GM21528 (cell line): ENCODE data around the gene DRICH1.
"Not testable (repeated sequence)": the region's sequence is repeated elsewhere in the genome, so short reads cannot be mapped to it uniquely, and the experiment has no call there.

ENCODE experiments used
- ATAC-seq: cut with Tn5 transposase; IDR thresholded peaks from one replicate; pipeline ENCODE4 v1.9.1; 2021; ENCODE audit warnings: mild to moderate bottlenecking, moderate library complexity; ENCODE audit not compliant: unreplicated experiment, low FRiP score

DRICH1 gene

DNA sequence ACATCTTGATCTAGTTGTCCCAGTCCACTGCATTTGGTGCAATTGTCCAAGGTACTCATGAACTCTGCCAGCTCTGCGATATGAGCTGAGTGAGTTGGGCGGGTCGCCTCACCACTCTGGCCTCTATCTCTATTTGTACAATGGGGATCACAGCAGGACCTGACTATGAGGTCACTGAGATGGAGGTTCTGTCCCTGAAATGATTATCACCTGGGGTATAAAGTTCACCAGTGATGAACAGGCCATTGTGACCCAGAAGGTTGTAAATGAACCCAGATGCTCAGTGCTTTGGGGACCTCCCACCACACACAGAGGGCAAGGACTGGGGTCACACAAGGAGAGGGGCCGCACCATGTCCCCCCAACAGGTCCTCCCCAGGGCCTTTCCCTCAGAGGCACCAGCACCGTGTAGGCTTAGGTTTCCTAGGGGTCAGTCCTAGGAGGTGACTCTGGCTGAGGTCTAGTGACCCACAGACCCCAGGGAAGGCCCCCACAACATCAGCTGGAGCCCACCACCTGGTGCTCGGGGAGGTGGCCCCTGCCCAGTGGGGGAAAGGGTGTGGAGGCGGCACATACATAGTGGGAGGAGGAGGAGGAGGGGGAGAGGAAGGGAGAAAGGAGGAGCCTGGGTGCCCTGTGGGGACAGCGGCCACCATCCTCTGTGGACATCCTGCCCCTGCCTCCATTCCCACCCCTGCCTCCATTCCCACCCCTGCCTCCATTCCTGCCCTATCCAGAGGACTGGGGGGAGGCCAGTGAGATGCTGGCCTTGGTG, 27.0 kb downstream of the DRICH1 start:
- ATAC-seq: no peak

DNA sequence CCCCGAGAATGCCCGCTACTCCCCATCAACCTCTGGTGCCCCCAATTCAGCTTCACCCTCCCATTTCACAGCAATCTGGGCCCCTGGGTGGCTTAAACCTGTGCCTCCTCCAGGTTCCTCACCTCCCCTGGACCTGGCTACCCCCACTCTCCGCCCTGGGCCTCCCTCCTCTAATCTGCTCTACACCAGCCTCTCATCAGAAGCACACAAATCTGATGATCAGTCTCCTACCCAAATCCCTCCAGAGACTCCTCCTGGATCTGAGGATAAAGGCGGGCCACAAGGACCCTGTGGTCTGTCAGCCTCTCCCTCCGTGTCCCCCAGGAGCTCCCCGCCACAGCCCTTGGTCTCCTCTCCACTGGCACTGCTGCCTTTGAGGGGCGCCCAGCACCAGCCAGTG, 28.9 kb downstream of the DRICH1 start:
- no peak for ATAC-seq

DNA sequence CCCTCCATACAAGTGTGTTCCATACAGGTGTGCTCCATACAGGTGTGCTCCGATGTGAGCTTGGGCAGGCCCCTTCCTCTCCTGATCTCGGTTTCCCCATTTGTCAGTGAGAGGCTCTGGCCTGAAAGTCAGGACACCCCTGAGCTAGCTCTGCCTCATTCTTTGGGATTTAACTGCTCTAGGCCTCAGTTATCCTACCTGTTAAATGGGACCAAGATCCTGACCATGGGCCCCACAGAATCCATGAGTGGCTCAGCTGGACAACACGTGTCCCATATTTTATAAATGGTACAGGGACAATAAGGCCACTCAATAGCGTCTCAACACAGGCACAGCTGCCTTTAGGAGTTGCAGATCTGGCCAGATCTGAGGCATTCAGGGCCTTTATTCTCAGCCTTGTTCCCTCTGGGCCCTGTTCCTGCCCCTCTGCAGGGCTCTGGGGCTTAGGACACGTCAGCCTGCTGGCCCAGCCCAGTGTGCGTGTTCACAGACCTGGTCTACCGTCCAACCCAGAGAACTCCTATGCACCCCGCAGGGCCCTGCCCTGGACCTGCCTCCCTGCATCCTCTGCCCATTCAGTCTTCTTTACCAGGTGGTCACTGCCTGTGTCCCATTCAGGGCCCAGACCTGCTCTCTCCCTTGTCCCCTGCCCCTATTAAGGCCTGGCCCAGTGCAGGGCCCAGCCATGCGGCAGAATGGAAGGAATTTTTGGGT, 33.2 kb downstream of the DRICH1 start:
- ATAC-seq: no peak

DNA sequence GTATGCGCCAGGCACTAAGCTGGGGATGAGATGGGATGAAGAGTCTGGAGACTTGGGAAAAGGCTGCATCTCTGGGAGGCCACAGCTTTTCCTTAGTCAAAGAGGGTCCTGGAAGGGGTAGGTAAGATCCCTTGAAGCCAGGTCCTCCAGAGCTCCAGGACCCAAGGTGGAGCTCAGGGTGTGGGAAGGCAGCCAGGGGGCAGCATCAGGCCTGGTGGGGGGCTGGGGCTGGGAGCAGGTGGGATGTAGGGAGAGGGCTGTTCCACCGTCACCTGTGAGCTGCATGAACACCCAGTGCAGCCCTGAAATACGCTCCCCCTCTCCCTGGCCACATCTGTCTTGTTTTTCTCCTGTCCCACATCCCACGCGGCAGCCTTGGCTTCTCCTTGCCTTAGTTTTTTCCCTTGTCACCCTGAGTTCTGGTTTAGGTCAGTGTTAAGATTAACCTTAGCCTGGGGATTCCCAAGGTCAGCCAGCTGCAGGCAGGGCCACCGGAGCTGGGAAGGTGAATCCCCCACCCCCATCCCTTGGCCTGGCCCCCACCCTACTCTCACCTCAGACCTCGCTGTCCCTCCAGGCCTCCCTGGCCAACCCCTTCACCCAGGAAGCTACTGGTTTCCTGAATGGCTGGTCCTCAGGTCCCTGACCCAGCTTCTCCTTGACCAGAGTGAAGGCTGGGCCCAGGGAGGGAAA, 34.4 kb downstream of the DRICH1 start:
- not testable (repeated sequence) for ATAC-seq

- not testable (repeated sequence) for ATAC-seq
Measured at GRCh38 chr22:23595904-23596303, 36.2 kb downstream of the DRICH1 start.

DNA sequence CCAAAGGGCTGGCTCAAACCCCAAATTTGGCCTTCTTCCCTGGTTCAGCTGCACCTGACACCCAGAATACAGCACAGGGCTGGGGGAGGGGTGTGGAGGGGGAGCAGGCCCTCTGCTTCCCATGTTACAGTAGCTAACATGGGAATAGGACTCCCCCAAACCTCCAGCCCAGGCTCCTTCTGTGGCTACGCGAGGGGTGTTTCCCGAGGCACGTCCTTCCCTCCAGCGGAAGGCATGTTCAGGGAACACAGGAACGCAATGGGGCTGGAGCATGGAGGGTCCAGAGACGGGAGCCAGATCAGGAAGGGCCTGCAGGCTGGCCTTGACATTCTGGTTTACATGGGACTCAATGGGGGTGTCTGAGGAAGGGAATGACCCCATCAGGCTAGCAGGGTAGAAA, 40.3 kb downstream of the DRICH1 start:
- ATAC-seq: no peak

GRCh38 chr22:23591201-23591791, 40.8 kb downstream of the DRICH1 start:
- no peak for ATAC-seq

DNA sequence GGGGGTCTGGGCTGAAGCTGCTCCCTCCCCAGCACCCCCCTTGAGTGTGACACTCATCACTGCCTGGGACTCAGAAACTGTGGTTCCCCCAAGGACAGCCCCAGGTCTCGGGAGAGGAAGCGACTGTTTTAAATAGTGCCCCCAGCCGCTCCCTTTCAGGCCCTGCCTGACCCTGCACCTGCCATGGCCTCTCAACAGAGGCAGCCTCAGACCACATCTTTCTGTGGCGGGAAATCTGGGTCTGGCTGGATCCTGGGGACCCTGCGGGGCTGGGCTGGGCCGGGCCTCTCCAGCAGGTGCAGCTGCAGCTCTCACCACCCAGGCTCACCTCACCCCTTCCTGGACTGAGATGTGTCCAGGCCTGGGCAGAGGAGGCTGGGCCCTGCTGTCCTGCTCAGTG, 48.3 kb downstream of the DRICH1 start:
- ATAC-seq: no peak

DNA sequence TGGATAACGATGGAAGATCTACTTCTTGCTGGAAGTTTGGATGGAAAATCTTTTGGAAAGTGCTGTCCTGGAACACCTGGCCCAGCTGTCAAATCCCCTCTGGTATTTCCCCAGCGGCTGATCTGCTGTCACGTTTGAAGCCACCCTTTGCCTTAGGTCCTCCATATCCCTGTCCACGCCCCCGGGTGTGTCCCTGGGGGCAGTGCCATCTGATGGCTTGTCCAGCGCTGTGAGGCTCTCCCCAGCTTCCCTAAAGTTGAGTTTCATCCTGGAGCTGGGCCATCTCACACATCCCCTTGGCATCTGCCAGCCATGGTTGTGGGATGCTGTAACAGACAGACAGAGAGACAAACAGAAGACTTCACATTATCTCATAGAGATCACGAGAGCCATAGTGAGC, 49.0 kb downstream of the DRICH1 start:
- no peak for ATAC-seq

DNA sequence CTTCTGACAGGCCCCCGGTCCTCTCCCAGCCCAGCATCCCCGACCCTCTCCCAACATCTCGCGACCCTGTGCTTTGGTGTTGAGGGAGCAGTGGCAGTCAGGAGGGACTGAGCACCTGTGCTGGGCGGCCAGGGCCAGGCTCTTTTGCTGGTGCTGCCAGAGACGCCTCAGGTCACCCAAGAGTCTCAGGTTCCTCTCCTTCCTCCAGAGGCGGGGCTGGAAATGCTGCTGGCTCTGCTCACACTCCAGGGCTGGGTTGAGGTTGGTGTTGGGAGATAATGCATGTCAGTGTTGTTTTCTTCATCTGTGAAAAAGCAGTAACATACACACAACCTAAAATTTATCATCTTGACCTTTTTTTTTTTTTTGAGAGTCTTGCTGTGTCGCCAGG, 50.9 kb downstream of the DRICH1 start:
- ATAC-seq: no peak

DNA sequence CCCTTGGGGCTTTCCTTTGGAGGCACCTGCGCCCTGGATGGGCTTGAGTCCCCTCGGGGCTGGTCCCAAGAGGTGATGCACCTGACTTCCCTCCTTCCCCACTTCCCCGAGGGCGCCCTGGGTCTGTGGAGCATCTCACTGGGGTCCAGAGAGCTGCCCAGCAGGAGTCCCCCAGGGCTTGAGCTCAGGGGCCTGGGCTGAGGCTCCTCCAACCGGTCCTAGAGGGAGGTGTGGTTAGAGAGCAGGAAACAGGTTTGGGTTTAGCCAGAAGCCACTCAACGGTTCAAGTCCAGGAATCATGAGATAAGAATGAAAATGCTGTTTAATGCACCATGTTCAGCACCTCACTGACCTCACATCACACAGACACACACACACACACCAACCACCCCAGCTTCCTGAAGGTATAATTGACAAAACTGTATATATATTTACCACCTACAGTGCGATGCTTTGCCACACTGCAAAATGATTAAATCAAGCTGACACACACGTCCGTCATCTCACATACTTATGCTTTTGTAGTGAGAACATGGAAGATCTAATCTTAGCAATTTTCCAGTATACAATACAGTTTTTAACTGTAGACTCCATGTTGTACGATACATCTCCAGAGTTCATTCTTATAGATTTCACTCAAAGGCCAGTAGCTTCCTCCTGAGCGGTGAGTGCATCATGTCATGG, 51.4 kb downstream of the DRICH1 start:
- no peak for ATAC-seq

- ATAC-seq: no peak
Measured at GRCh38 chr22:23579870-23580575, 52.1 kb downstream of the DRICH1 start, which contains the start of gene IGLL1. Gene IGLL1, minus strand, starts transcription at chr22:23580290. Its CDS starts 100 bp downstream, at chr22:23580190.

GRCh38 chr22:23579280-23579679, 52.8 kb downstream of the DRICH1 start:
- ATAC-seq: no peak

DNA sequence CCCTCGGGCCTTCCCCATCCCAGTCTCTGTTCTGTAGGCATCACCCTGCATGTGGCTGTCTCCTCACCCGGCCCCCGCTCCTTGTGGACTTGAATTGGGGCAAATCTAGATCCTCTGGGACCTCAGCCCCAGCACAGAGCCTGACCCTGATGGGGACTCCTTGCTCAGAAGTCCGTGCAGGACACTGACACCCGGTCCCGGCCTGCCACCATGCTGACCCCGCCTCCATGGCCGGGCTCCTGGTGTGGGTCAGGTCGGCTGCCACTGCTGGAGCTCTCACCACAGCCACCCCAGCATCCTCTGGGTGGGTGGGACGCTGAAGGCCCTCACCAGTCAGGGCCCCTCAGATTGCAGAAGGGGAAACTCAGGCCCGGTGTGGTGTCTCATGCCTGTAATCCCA, 53.8 kb downstream of the DRICH1 start:
- no peak for ATAC-seq

DNA sequence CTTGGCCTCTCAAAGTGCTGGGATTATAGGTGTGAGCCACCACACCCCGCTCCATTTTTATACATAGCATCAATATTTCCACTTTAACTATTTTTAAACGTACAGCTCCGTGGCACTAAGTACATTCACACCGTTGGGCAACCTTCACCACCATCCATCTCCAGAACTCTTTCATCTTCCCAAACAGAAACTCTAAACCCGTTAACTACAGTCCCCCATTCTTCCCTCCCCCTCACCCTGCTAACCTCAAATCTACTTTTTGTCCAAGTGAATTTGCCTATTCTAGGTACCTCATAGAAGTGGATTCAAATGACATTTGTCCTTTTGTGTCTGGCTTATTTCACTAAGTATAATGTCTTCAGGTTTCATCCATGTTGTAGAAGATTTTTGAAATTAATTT, 55.4 kb downstream of the DRICH1 start:
- ATAC-seq: no peak

DNA sequence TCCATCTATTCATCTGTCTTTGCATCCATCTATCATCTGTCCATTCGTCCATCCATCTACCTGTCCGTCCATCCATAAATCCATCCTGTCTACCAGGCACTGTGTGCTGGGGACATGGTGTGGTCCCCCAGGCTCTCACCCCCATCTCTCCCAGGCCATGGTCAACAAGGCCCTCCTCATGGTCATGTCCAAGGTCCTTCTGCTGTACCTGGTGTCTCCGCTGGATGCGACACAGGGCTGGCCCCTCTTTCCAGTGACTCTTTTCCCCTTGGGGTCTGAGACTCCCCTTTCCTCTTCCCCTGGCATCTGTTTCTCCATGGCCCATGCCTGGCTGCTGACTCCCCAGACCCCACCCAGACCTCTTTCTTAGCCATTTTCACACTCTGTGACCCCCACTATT, 56.5 kb downstream of the DRICH1 start:
- no peak for ATAC-seq

DNA sequence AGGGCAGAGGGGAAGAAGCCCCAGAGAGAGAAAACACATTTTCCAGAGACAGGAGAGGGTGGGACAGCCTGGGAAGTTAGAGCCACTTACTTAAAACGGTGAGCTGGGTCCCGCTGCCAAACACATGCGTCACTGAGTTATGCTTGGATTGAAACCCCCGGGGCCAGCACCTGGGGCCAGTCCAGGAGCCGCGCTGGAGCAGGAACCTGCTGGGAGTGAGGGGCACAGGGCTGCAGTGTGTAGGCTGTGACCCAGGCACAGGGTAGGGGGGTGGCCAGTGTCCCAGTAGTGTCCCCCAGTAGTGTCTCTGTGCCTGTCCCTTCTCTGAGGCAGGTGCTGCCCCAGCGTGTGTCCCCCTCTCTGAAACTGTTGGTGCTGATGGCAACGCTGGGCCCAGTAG, 57.2 kb downstream of the DRICH1 start:
- ATAC-seq: no peak

DNA sequence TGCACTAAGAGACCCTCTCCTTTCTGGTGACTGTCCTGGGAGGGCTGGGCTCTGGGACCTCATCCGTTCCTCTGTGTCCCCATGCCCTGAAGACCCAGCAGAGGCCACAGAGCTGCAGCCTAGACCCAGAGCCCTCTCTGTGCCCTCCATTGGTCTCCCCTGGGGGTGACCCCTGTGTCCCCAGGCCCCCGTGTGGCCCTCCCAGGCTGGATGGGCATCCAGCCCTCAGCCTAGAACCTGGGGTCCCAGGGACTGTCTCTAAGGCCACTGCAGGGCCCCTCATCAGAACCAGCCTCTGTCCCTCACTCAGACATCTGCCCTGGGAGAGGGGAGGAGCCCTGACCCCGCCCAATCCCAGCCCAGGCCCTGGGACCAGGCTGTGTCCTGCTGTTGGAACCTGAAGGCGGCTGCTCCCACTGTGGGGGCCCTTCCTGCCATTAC, 57.7 kb downstream of the DRICH1 start:
- ATAC-seq: no peak

- not testable (repeated sequence) for ATAC-seq
Measured at GRCh38 chr22:23573701-23574235, 58.4 kb downstream of the DRICH1 start.
